ENCODE results near the gene GNG12. TPM values are rescaled to one million over a fixed set of nuclear protein-coding genes. Genes with fewer than 3 reads are reported as not detected.

The GNG12 gene
- total and polyA plus RNA-seq, 2 donors (not counting 3 experiments of a cell fraction or from before 2014, with no cell fraction given): 107 to 152 TPM

GRCh38 chr1:67788238-67788790 lies 45.0 kb downstream of the GNG12 start:
- Histone ChIP-seq H3K4me3 (replicated peaks in 1 of 3; ENCODE audit: insufficient read depth in 1 of 3, low read depth in 1 of 3, low read length in 3 of 3) (no peak overlapping the region), H3K27me3 (ENCODE audit: control insufficient read depth in 2 of 2, insufficient read depth in 2 of 2, low read length in 2 of 2) (no peaks in the 10 kb centered on the region), H3K4me1 (ENCODE audit: control insufficient read depth, extremely low read depth, insufficient read depth, low read length) (peaks cover 83% of the 10 kb centered on the region), H3K79me2 (ENCODE audit: control insufficient read depth, insufficient read depth, low read length) (peaks cover 76% of the 10 kb centered on the region), H2AFZ (ENCODE audit: low read depth, low read length) (no peak overlapping the region), H3K4me2 (ENCODE audit: insufficient read depth, low read length) (no peak overlapping the region), H4K20me1 (replicated peaks; ENCODE audit: control insufficient read depth, extremely low read depth, insufficient read depth, low read length) (no peaks in the 10 kb centered on the region), H3K9me3 (replicated peaks; ENCODE audit: control insufficient read depth, insufficient read depth, low read length) (no peaks in the 10 kb centered on the region), H3K36me3 (ENCODE audit: control insufficient read depth in 2 of 2, extremely low read depth in 1 of 2, insufficient read depth in 2 of 2, low read length in 2 of 2) (no peaks in the 10 kb centered on the region), H3K9ac (replicated peaks; ENCODE audit: extremely low read depth, insufficient read depth, low read length) (no peak overlapping the region), H3K27ac (ENCODE audit: insufficient read depth, low read depth, low read length) (no peak overlapping the region), H3K9me1 (replicated peaks; ENCODE audit: control insufficient read depth, extremely low read depth, insufficient read depth, low read length) (no peaks in the 10 kb centered on the region)
- TF ChIP-seq MAX (IDR thresholded peaks at IDR 0.05; ENCODE audit: insufficient read depth, insufficient read length) (no peak), JUN (IDR thresholded peaks at IDR 0.05; ENCODE audit: borderline replicate concordance, insufficient read depth, insufficient read length, low read depth) (no peak), MYC (IDR thresholded peaks at IDR 0.05; ENCODE audit: low read depth, low read length) (no peak), POLR2A (IDR thresholded peaks at IDR 0.05; ENCODE audit: low read depth, low read length) (no peak), GATA2 (IDR thresholded peaks at IDR 0.05; ENCODE audit: insufficient read depth, insufficient read length, low read depth, low read length) (no peak), EZH2 (IDR thresholded peaks at IDR 0.05; ENCODE audit: borderline replicate concordance, low read depth, low read length, severe bottlenecking) (no peak), POLR2AphosphoS5 (IDR thresholded peaks at IDR 0.05; ENCODE audit: insufficient read depth, low read depth, low read length) (no peak), FOS (IDR thresholded peaks at IDR 0.05; ENCODE audit: borderline replicate concordance, insufficient read depth, low read length) (no peak)
- TF ChIP-seq, protein P1, sequence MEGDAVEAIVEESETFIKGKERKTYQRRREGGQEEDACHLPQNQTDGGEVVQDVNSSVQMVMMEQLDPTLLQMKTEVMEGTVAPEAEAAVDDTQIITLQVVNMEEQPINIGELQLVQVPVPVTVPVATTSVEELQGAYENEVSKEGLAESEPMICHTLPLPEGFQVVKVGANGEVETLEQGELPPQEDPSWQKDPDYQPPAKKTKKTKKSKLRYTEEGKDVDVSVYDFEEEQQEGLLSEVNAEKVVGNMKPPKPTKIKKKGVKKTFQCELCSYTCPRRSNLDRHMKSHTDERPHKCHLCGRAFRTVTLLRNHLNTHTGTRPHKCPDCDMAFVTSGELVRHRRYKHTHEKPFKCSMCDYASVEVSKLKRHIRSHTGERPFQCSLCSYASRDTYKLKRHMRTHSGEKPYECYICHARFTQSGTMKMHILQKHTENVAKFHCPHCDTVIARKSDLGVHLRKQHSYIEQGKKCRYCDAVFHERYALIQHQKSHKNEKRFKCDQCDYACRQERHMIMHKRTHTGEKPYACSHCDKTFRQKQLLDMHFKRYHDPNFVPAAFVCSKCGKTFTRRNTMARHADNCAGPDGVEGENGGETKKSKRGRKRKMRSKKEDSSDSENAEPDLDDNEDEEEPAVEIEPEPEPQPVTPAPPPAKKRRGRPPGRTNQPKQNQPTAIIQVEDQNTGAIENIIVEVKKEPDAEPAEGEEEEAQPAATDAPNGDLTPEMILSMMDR (IDR thresholded peaks at IDR 0.05; ENCODE audit: extremely low read depth in 1 of 2, insufficient read depth in 1 of 2, low read depth in 1 of 2, low read length in 2 of 2): no peak
- intact Hi-C loops (cut with micrococcal nuclease) (no loop called here), dilution Hi-C loops (cut with MboI; ENCODE audit: extremely low pct_ligation_motif_present, low sequenced_read_pairs) (no loop called here)
- BruUV-seq (replicated peaks): no TSS peak
- ChIA-PET POLR2A (interaction anchor here (0.5 to 1.0 kb wide), 2 partner anchors 22 to 30 kb away, joined by 4 to 10 read pairs; no protein-coding TSS in a partner anchor), CTCF (interaction anchor here (1.0 to 3.8 kb wide), 6 partner anchors 11 to 62 kb away, joined by 3 to 19 read pairs (median 4); no protein-coding TSS in a partner anchor)
- no peak for FAIRE-seq
- DNase-seq (ENCODE audit: low read depth, low spot score): no peak
